ENCODE results near the gene LPCAT4.
A peak's percentile ranks its signal among the peaks of the same experiment; 100 is the strongest.
"Not testable (repeated sequence)": the region's sequence is repeated elsewhere in the genome, so short reads cannot be mapped to it uniquely, and the experiment has no call there.

Gene LPCAT4

GRCh38 chr15:34367101-34368081 lies at the start of gene LPCAT4:
Gene LPCAT4, minus strand, starts transcription at chr15:34367196. Its CDS starts 96 bp downstream, at chr15:34367100.
- DNase-seq (ENCODE audit: low read depth in 1 of 2, low spot score in 1 of 2) = peak; percentile 85 to 89
- no peak for TF ChIP-seq JUND (IDR thresholded peaks at IDR 0.05; ENCODE audit: low read depth)
- in situ Hi-C loops (cut with HindIII; ENCODE audit: low pct_unique_long_range_greater_than_20kb, low sequenced_read_pairs) = no loop called here

GRCh38 chr15:34409511-34409910 lies 42.5 kb upstream of the LPCAT4 start:
- in situ Hi-C loops (cut with HindIII; ENCODE audit: low pct_unique_long_range_greater_than_20kb, low sequenced_read_pairs) = not testable (repeated sequence)

GRCh38 chr15:34408973-34409372 lies 42.0 kb upstream of the LPCAT4 start:
- in situ Hi-C loops (cut with HindIII; ENCODE audit: low pct_unique_long_range_greater_than_20kb, low sequenced_read_pairs); DNase-seq (ENCODE audit: low read depth in 1 of 2, low spot score in 1 of 2): not testable (repeated sequence)

More at GRCh38 chr15:34409511-34409910, 42.5 kb upstream of the LPCAT4 start:
- not testable (repeated sequence) for DNase-seq (ENCODE audit: low read depth in 1 of 2, low spot score in 1 of 2)

- DNase-seq (ENCODE audit: low read depth in 1 of 2, low spot score in 1 of 2); in situ Hi-C loops (cut with HindIII; ENCODE audit: low pct_unique_long_range_greater_than_20kb, low sequenced_read_pairs): not testable (repeated sequence)
Observed at GRCh38 chr15:34403899-34404298, 36.9 kb upstream of the LPCAT4 start.

GRCh38 chr15:34403160-34403598 lies 36.2 kb upstream of the LPCAT4 start:
- DNase-seq (ENCODE audit: low read depth in 1 of 2, low spot score in 1 of 2); in situ Hi-C loops (cut with HindIII; ENCODE audit: low pct_unique_long_range_greater_than_20kb, low sequenced_read_pairs): not testable (repeated sequence)

GRCh38 chr15:34397637-34398259 lies 30.8 kb upstream of the LPCAT4 start:
- DNase-seq (ENCODE audit: low read depth in 1 of 2, low spot score in 1 of 2); in situ Hi-C loops (cut with HindIII; ENCODE audit: low pct_unique_long_range_greater_than_20kb, low sequenced_read_pairs): not testable (repeated sequence)

GRCh38 chr15:34392981-34393380 lies 26.0 kb upstream of the LPCAT4 start:
- DNase-seq (ENCODE audit: low read depth in 1 of 2, low spot score in 1 of 2); in situ Hi-C loops (cut with HindIII; ENCODE audit: low pct_unique_long_range_greater_than_20kb, low sequenced_read_pairs): not testable (repeated sequence)

DNA sequence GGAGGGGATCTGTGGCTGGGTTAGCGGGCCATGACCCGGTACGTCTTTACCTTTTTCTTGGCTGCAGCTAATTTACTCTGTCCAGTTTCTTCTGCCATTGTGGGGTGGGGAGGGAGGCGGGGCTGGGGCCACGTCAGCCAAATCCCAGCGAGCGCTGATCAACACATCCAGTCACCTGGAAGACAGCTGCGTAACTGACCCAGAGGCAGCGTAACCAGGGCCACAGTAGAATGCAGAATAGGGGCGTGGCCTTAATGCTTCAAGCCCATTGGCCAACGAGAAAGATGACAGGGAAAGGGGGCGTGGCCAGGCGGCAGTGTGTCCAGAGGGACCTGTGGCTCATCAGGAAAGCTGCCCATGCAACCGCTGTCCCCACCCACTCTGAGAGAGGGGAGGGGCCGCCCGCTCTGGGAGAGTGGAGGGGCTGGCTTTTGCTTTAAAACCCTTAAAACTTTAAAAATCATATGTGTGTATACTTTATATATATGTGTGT lies 22.6 kb upstream of the LPCAT4 start:
- in situ Hi-C loops (cut with HindIII; ENCODE audit: low pct_unique_long_range_greater_than_20kb, low sequenced_read_pairs); DNase-seq (ENCODE audit: low read depth in 1 of 2, low spot score in 1 of 2): not testable (repeated sequence)

GRCh38 chr15:34381829-34382521 lies 15.0 kb upstream of the LPCAT4 start:
- in situ Hi-C loops (cut with HindIII; ENCODE audit: low pct_unique_long_range_greater_than_20kb, low sequenced_read_pairs); DNase-seq (ENCODE audit: low read depth in 1 of 2, low spot score in 1 of 2): not testable (repeated sequence)

GRCh38 chr15:34380491-34380890 lies 13.5 kb upstream of the LPCAT4 start:
- in situ Hi-C loops (cut with HindIII; ENCODE audit: low pct_unique_long_range_greater_than_20kb, low sequenced_read_pairs); DNase-seq (ENCODE audit: low read depth in 1 of 2, low spot score in 1 of 2): not testable (repeated sequence)

GRCh38 chr15:34376856-34377255 lies 9.9 kb upstream of the LPCAT4 start:
- in situ Hi-C loops (cut with HindIII; ENCODE audit: low pct_unique_long_range_greater_than_20kb, low sequenced_read_pairs) = no loop called here
- TF ChIP-seq JUND (IDR thresholded peaks at IDR 0.05; ENCODE audit: low read depth) = no peak
- DNase-seq (ENCODE audit: low read depth in 1 of 2, low spot score in 1 of 2) = no peak

GRCh38 chr15:34375541-34375940 lies 8.5 kb upstream of the LPCAT4 start:
- in situ Hi-C loops (cut with HindIII; ENCODE audit: low pct_unique_long_range_greater_than_20kb, low sequenced_read_pairs); DNase-seq (ENCODE audit: low read depth in 1 of 2, low spot score in 1 of 2): not testable (repeated sequence)

DNA sequence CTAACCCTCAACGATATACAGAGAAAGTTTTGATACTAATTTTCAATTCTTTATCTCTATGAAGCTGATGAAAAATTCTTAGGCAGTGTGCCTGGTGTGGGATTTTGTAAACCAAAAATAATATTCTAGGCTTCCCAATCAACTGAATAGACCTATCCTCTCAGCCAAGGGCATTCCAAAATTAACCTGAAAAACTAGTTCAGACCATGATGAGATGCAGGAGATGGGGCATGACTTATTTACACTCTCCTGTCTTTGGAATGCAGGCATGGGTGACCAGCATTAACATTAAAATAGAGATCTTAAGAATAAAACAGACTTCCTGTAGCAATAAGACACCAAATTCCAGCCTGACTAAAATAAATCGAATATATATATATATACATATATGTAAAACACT lies 7.8 kb upstream of the LPCAT4 start:
- DNase-seq (ENCODE audit: low read depth in 1 of 2, low spot score in 1 of 2) = peak in 1 of 2 experiments; percentile 65
- in situ Hi-C loops (cut with HindIII; ENCODE audit: low pct_unique_long_range_greater_than_20kb, low sequenced_read_pairs) = no loop called here
- no peak for TF ChIP-seq JUND (IDR thresholded peaks at IDR 0.05; ENCODE audit: low read depth)
